ENCODE results near the gene PRSS33. TPM values are rescaled to one million over a fixed set of nuclear protein-coding genes. Genes with fewer than 3 reads are reported as not detected.

The PRSS33 gene
- total RNA-seq, 1 donor from 2014 or later: 15.4 TPM

GRCh38 chr16:2743007-2743810 lies 44.2 kb downstream of the PRSS33 start:
- Histone ChIP-seq H3K4me1 (no peaks in the 10 kb centered on the region), H3K27me3 (no peaks in the 10 kb centered on the region), H3K4me3 (no peak overlapping the region), H3K27ac (no peak overlapping the region), H3K36me3 (no peaks in the 10 kb centered on the region), H3K9me3 (no peaks in the 10 kb centered on the region)
- intact Hi-C loops (cut with DNase I): no loop called here
- TF ChIP-seq CTCF (IDR thresholded peaks at IDR 0.05): no peak
- DNase-seq (ENCODE audit: low spot score in 2 of 2): no peak

GRCh38 chr16:2742323-2743006 lies 44.9 kb downstream of the PRSS33 start:
- no peak for TF ChIP-seq CTCF (IDR thresholded peaks at IDR 0.05)
- H3K4me3 ChIP-seq: no peak overlapping the region
- DNase-seq (ENCODE audit: low spot score in 2 of 2): no peak
- no peaks in the 10 kb centered on the region for H3K36me3 ChIP-seq
- no peaks in the 10 kb centered on the region for H3K27me3 ChIP-seq
- no peaks in the 10 kb centered on the region for H3K9me3 ChIP-seq
- intact Hi-C loops (cut with DNase I): no loop called here
- no peaks in the 10 kb centered on the region for H3K4me1 ChIP-seq
- no peak overlapping the region for H3K27ac ChIP-seq

GRCh38 chr16:2741168-2741567 lies 46.2 kb downstream of the PRSS33 start:
- Histone ChIP-seq H3K36me3 (no peaks in the 10 kb centered on the region), H3K4me3 (no peak overlapping the region), H3K4me1 (no peaks in the 10 kb centered on the region), H3K9me3 (no peaks in the 10 kb centered on the region), H3K27ac (no peak overlapping the region), H3K27me3 (no peaks in the 10 kb centered on the region)
- intact Hi-C loops (cut with DNase I): no loop called here
- no peak for TF ChIP-seq CTCF (IDR thresholded peaks at IDR 0.05)
- DNase-seq (ENCODE audit: low spot score in 2 of 2): no peak

GRCh38 chr16:2740476-2740875 lies 46.9 kb downstream of the PRSS33 start:
- H3K4me1 ChIP-seq: no peaks in the 10 kb centered on the region
- intact Hi-C loops (cut with DNase I): no loop called here
- no peaks in the 10 kb centered on the region for H3K27me3 ChIP-seq
- H3K4me3 ChIP-seq: no peak overlapping the region
- no peak overlapping the region for H3K27ac ChIP-seq
- no peak for TF ChIP-seq CTCF (IDR thresholded peaks at IDR 0.05)
- no peaks in the 10 kb centered on the region for H3K36me3 ChIP-seq
- H3K9me3 ChIP-seq: no peaks in the 10 kb centered on the region
- no peak for DNase-seq (ENCODE audit: low spot score in 2 of 2)

- Histone ChIP-seq H3K27ac (no peak overlapping the region), H3K9me3 (no peaks in the 10 kb centered on the region), H3K36me3 (no peaks in the 10 kb centered on the region), H3K4me3 (no peak overlapping the region), H3K4me1 (no peaks in the 10 kb centered on the region), H3K27me3 (no peaks in the 10 kb centered on the region)
- intact Hi-C loops (cut with DNase I): no loop called here
- TF ChIP-seq CTCF (IDR thresholded peaks at IDR 0.05): no peak
- DNase-seq (ENCODE audit: low spot score in 2 of 2): no peak
Measured at GRCh38 chr16:2739625-2740430, 47.5 kb downstream of the PRSS33 start.

Measured in ascending aorta (tissue), 2 donors.